ENCODE data around the gene PDIA4. TPM values are rescaled to one million over a fixed set of nuclear protein-coding genes. Genes with fewer than 3 reads are reported as not detected.

Gene PDIA4
- total and polyA plus RNA-seq, 2 donors from 2014 or later: 69.9 to 159 TPM

- no peaks in the 10 kb centered on the region for H3K9me3 ChIP-seq (ENCODE audit: control insufficient read depth in 2 of 3, insufficient read depth in 1 of 3, low read length in 3 of 3)
- H3K4me1 ChIP-seq (ENCODE audit: control insufficient read depth in 2 of 3, insufficient read depth in 2 of 3, low read depth in 1 of 3, low read length in 3 of 3): no peaks in the 10 kb centered on the region
- H3K27me3 ChIP-seq (ENCODE audit: control insufficient read depth, insufficient read depth, low read length): no peaks in the 10 kb centered on the region
- TF ChIP-seq, protein P1, sequence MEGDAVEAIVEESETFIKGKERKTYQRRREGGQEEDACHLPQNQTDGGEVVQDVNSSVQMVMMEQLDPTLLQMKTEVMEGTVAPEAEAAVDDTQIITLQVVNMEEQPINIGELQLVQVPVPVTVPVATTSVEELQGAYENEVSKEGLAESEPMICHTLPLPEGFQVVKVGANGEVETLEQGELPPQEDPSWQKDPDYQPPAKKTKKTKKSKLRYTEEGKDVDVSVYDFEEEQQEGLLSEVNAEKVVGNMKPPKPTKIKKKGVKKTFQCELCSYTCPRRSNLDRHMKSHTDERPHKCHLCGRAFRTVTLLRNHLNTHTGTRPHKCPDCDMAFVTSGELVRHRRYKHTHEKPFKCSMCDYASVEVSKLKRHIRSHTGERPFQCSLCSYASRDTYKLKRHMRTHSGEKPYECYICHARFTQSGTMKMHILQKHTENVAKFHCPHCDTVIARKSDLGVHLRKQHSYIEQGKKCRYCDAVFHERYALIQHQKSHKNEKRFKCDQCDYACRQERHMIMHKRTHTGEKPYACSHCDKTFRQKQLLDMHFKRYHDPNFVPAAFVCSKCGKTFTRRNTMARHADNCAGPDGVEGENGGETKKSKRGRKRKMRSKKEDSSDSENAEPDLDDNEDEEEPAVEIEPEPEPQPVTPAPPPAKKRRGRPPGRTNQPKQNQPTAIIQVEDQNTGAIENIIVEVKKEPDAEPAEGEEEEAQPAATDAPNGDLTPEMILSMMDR (IDR thresholded peaks at IDR 0.05; ENCODE audit: borderline replicate concordance, extremely low read depth, insufficient read depth): no peak
- H3K27ac ChIP-seq (ENCODE audit: low read depth in 2 of 2, low read length in 2 of 2): no peak overlapping the region
- H3K4me3 ChIP-seq (ENCODE audit: low read length in 3 of 3): no peak overlapping the region
- intact Hi-C loops (cut with DNase I): no loop called here
- H3K36me3 ChIP-seq (ENCODE audit: control insufficient read depth in 2 of 3, insufficient read depth in 3 of 3, low read length in 3 of 3): peaks cover 0 to 24% (median 10%) of the 10 kb centered on the region in 3 donors
- no peak overlapping the region for H3K9ac ChIP-seq (ENCODE audit: low read length in 3 of 3)
- FAIRE-seq (no peak), DNase-seq (no peak)
Observed at GRCh38 chr7:149075286-149075685, 47.0 kb upstream of the PDIA4 start.

GRCh38 chr7:149074116-149074885 is 46.0 kb upstream of the PDIA4 start:
- TF ChIP-seq, protein P1 (IDR thresholded peaks at IDR 0.05; ENCODE audit: borderline replicate concordance, extremely low read depth, insufficient read depth): no peak
- Histone ChIP-seq H3K27me3 (ENCODE audit: control insufficient read depth, insufficient read depth, low read length) (no peaks in the 10 kb centered on the region), H3K27ac (ENCODE audit: low read depth in 2 of 2, low read length in 2 of 2) (no peak overlapping the region), H3K36me3 (ENCODE audit: control insufficient read depth in 2 of 3, insufficient read depth in 3 of 3, low read length in 3 of 3) (peaks cover 0 to 28% (median 12%) of the 10 kb centered on the region in 3 donors), H3K4me1 (ENCODE audit: control insufficient read depth in 2 of 3, insufficient read depth in 2 of 3, low read depth in 1 of 3, low read length in 3 of 3) (no peaks in the 10 kb centered on the region), H3K9me3 (ENCODE audit: control insufficient read depth in 2 of 3, insufficient read depth in 1 of 3, low read length in 3 of 3) (no peaks in the 10 kb centered on the region), H3K4me3 (ENCODE audit: low read length in 3 of 3) (no peak overlapping the region), H3K9ac (ENCODE audit: low read length in 3 of 3) (no peak overlapping the region)
- intact Hi-C loops (cut with DNase I): no loop called here
- FAIRE-seq (no peak), DNase-seq (no peak)

DNA sequence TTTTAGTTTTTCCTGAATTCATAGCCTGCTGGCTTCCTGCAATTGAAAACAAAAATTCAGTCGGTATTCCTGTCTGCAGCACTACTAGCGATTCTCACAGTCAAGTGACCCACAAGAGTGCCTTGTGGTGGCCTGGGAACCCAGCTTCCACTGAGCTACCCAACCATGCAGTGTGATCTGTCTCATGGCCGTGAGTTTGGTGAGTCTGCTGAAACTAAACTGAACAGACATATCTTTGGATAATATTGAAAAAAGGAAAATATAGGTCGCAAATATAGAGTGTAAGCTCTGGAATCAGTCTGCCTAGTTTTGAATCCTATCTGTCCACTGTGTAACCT is 44.1 kb upstream of the PDIA4 start:
- H3K36me3 ChIP-seq (ENCODE audit: control insufficient read depth in 2 of 3, insufficient read depth in 3 of 3, low read length in 3 of 3): peaks cover 0 to 28% (median 12%) of the 10 kb centered on the region in 3 donors
- no peak for DNase-seq
- no peak overlapping the region for H3K27ac ChIP-seq (ENCODE audit: low read depth in 2 of 2, low read length in 2 of 2)
- intact Hi-C loops (cut with DNase I): no loop called here
- H3K4me1 ChIP-seq (ENCODE audit: control insufficient read depth in 2 of 3, insufficient read depth in 2 of 3, low read depth in 1 of 3, low read length in 3 of 3): no peaks in the 10 kb centered on the region
- H3K4me3 ChIP-seq (ENCODE audit: low read length in 3 of 3): no peak overlapping the region
- no peaks in the 10 kb centered on the region for H3K27me3 ChIP-seq (ENCODE audit: control insufficient read depth, insufficient read depth, low read length)
- TF ChIP-seq, protein P1 (IDR thresholded peaks at IDR 0.05; ENCODE audit: borderline replicate concordance, extremely low read depth, insufficient read depth): no peak
- FAIRE-seq: no peak
- no peak overlapping the region for H3K9ac ChIP-seq (ENCODE audit: low read length in 3 of 3)
- no peaks in the 10 kb centered on the region for H3K9me3 ChIP-seq (ENCODE audit: control insufficient read depth in 2 of 3, insufficient read depth in 1 of 3, low read length in 3 of 3)
